HEK293 (cell line): ENCODE measurements around the gene CFAP58.

Experiments used
- CTCF ChIA-PET: fragments of 350-600 bp; formaldehyde crosslinking; extraction: SDS; loops from one replicate; lab custom pipeline; 2021; ENCODE audit warnings: antibody characterized with exemption; lab: Yijun Ruan, JAX
- POLR2A ChIA-PET: fragments of 300-600 bp; formaldehyde crosslinking; extraction: SDS; loops from one replicate; lab custom pipeline; 2020; ENCODE audit warnings: antibody characterized with exemption, inconsistent platforms; lab: Yijun Ruan, JAX
- H3K27ac ChIP-seq: fragments of 200-500 bp; sonication (Bioruptor generic); 2 replicates; pipeline ENCODE4 v1.5.1; 2014; ENCODE audit warnings: low read depth, low read length, control low read depth, inconsistent platforms; ENCODE audit errors: extremely low read depth
- H3K36me3 ChIP-seq, 2 experiments: fragments of 200-500 bp in 1 of 2; sonication (Bioruptor generic) in 1 of 2; 1 replicate in 1 of 2; 2 replicates in 1 of 2; pipeline ENCODE4 v1.5.1; 2014 to 2017; ENCODE audit warnings: inconsistent platforms in 2 of 2, low read length in 2 of 2; ENCODE audit not compliant: control insufficient read depth in 2 of 2, insufficient read depth in 1 of 2
- H3K4me1 ChIP-seq: fragments of 200-500 bp; sonication (Bioruptor generic); 2 replicates; pipeline ENCODE4 v1.5.1; 2014; ENCODE audit warnings: mild to moderate bottlenecking, low read length, inconsistent platforms; ENCODE audit not compliant: control insufficient read depth, insufficient read depth
- H3K4me3 ChIP-seq: 2 replicates; pipeline ENCODE4 v1.5.1; 2011; ENCODE audit warnings: low read depth, mild to moderate bottlenecking, control low read depth, low read length, moderate library complexity
- H3K9me3 ChIP-seq: fragments of 200-500 bp; sonication (Bioruptor generic); 2 replicates; pipeline ENCODE4 v1.5.1; 2014; ENCODE audit warnings: low read depth, low read length, inconsistent platforms; ENCODE audit not compliant: control insufficient read depth, insufficient read depth
- FEZF1 ChIP-seq: fragments of 450-650 bp; formaldehyde crosslinking; IDR thresholded peaks from 2 replicates; pipeline ENCODE4 v1.5.1; 2016; ENCODE audit warnings: missing biosample characterization, missing genetic modification characterization
- KLF7 ChIP-seq: fragments of 450-650 bp; formaldehyde crosslinking; IDR thresholded peaks from 2 replicates; pipeline ENCODE4 v1.5.1; 2016; ENCODE audit warnings: missing biosample characterization, missing genetic modification characterization, borderline replicate concordance
- MYNN ChIP-seq: fragments of 450-650 bp; formaldehyde crosslinking; IDR thresholded peaks from 2 replicates; pipeline ENCODE4 v1.5.1; 2016; ENCODE audit warnings: missing biosample characterization, missing genetic modification characterization, borderline replicate concordance
- OVOL3 ChIP-seq: fragments of 450-650 bp; formaldehyde crosslinking; IDR thresholded peaks from 2 replicates; pipeline ENCODE4 v1.5.1; 2016; ENCODE audit warnings: missing biosample characterization, missing genetic modification characterization
- RBAK ChIP-seq: fragments of 450-650 bp; formaldehyde crosslinking; IDR thresholded peaks from 2 replicates; pipeline ENCODE4 v1.5.1; 2016; ENCODE audit warnings: missing biosample characterization, missing genetic modification characterization
- YY2 ChIP-seq: fragments of 450-650 bp; formaldehyde crosslinking; IDR thresholded peaks from 2 replicates; pipeline ENCODE4 v1.5.1; 2016; ENCODE audit warnings: missing biosample characterization, missing genetic modification characterization
- ZFP69B ChIP-seq: fragments of 450-650 bp; formaldehyde crosslinking; IDR thresholded peaks from 2 replicates; pipeline ENCODE4 v1.5.1; 2016; ENCODE audit warnings: missing biosample characterization, missing genetic modification characterization
- ZNF112 ChIP-seq: fragments of 450-650 bp; formaldehyde crosslinking; IDR thresholded peaks from 2 replicates; pipeline ENCODE4 v1.5.0; 2017; ENCODE audit warnings: missing biosample characterization, missing genetic modification characterization
- ZNF354C ChIP-seq: fragments of 450-650 bp; formaldehyde crosslinking; IDR thresholded peaks from 2 replicates; pipeline ENCODE4 v1.5.1; 2016; ENCODE audit warnings: missing biosample characterization, missing genetic modification characterization, low read depth, borderline replicate concordance
- ZNF48 ChIP-seq: fragments of 450-650 bp; formaldehyde crosslinking; IDR thresholded peaks from 2 replicates; pipeline ENCODE4 v1.5.1; 2016; ENCODE audit warnings: missing biosample characterization, missing genetic modification characterization
- ZNF623 ChIP-seq: fragments of 450-650 bp; formaldehyde crosslinking; IDR thresholded peaks from 2 replicates; pipeline ENCODE4 v1.5.1; 2016; ENCODE audit warnings: missing biosample characterization, missing genetic modification characterization
- ZNF692 ChIP-seq: fragments of 450-650 bp; formaldehyde crosslinking; IDR thresholded peaks from 2 replicates; pipeline ENCODE4 v1.5.1; 2016; ENCODE audit warnings: missing biosample characterization, missing genetic modification characterization
- ZNF701 ChIP-seq: fragments of 450-650 bp; formaldehyde crosslinking; IDR thresholded peaks from 2 replicates; pipeline ENCODE4 v1.5.1; 2016; ENCODE audit warnings: missing biosample characterization, missing genetic modification characterization
- TF ChIP-seq, protein P1 (sequence below): fragments of 450-650 bp; formaldehyde crosslinking; IDR thresholded peaks from 2 replicates; pipeline ENCODE4 v1.5.1; 2016; ENCODE audit warnings: missing biosample characterization, missing genetic modification characterization, borderline replicate concordance
- TF ChIP-seq, protein P2 (sequence below): fragments of 450-650 bp; formaldehyde crosslinking; IDR thresholded peaks from 2 replicates; pipeline ENCODE4 v1.5.1; 2016; ENCODE audit warnings: missing biosample characterization, missing genetic modification characterization
- TF ChIP-seq, protein P3 (sequence below): fragments of 450-650 bp; formaldehyde crosslinking; IDR thresholded peaks from 2 replicates; pipeline ENCODE4 v1.5.1; 2017; ENCODE audit warnings: missing biosample characterization, missing genetic modification characterization
- TF ChIP-seq, protein P4 (sequence below): fragments of 450-650 bp; formaldehyde crosslinking; IDR thresholded peaks from 2 replicates; pipeline ENCODE4 v1.5.1; 2016; ENCODE audit warnings: missing biosample characterization, missing genetic modification characterization
- TF ChIP-seq, protein P5 (sequence below): fragments of 450-650 bp; IDR thresholded peaks from 2 replicates; pipeline ENCODE4 v1.5.1; 2018; ENCODE audit warnings: missing biosample characterization, mild to moderate bottlenecking, missing genetic modification characterization

Gene CFAP58

DNA sequence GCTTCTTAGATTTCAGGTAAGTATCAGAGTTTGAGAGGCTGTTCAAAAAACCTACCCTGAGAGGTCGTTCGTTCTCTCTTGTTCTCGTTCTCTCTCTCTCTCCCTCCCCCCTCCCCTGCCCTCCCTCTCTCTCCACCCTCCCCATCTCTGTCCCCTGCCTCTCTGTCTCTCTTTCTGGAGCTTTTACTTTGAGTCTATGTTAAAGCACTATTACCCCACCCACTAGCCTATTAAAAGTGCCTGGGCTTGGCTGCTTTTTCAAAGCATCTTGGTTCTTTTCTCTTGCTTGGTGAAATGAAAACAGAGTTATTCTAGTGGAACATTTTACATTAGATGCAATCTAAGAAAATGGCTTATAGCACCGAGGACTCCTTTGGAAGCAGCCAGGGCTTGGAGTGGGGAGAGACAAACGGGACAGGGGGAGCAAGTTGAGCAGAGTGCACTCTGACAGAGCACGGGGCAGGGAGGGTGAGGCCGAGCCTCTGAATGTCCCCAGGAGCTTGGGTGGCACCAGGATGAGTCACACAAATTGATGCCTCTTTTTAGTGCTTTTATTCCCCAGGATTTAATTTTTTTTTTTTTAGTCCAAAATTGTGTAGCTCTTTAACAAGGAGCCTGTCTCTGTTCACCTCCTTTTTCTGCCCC is 134.3 kb downstream of the CFAP58 start:
- Histone ChIP-seq H3K4me3 (no peak overlapping the region), H3K27ac (no peak overlapping the region), H3K9me3 (no peaks in the 10 kb centered on the region), H3K4me1 (no peaks in the 10 kb centered on the region), H3K36me3 (no peaks in the 10 kb centered on the region)
- CTCF ChIA-PET: no interaction called here
- TF ChIP-seq YY2 (no peak), ZNF354C (tag by site-specific recombination) (no peak), FEZF1 (no peak), MYNN (tag by site-specific recombination) (no peak), ZNF701 (no peak), ZNF692 (no peak), KLF7 (tag by site-specific recombination) (no peak), ZNF623 (tag by site-specific recombination) (no peak), ZFP69B (tag by site-specific recombination) (no peak), OVOL3 (no peak), RBAK (tag by site-specific recombination) (no peak), ZNF48 (no peak), ZNF112 (tag by site-specific recombination) (no peak)
- TF ChIP-seq, protein P1, sequence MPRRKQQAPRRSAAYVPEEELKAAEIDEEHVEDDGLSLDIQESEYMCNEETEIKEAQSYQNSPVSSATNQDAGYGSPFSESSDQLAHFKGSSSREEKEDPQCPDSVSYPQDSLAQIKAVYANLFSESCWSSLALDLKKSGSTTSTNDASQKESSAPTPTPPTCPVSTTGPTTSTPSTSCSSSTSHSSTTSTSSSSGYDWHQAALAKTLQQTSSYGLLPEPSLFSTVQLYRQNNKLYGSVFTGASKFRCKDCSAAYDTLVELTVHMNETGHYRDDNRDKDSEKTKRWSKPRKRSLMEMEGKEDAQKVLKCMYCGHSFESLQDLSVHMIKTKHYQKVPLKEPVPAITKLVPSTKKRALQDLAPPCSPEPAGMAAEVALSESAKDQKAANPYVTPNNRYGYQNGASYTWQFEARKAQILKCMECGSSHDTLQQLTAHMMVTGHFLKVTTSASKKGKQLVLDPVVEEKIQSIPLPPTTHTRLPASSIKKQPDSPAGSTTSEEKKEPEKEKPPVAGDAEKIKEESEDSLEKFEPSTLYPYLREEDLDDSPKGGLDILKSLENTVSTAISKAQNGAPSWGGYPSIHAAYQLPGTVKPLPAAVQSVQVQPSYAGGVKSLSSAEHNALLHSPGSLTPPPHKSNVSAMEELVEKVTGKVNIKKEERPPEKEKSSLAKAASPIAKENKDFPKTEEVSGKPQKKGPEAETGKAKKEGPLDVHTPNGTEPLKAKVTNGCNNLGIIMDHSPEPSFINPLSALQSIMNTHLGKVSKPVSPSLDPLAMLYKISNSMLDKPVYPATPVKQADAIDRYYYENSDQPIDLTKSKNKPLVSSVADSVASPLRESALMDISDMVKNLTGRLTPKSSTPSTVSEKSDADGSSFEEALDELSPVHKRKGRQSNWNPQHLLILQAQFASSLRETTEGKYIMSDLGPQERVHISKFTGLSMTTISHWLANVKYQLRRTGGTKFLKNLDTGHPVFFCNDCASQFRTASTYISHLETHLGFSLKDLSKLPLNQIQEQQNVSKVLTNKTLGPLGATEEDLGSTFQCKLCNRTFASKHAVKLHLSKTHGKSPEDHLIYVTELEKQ (tag by site-specific recombination): no peak
- TF ChIP-seq, protein P2, sequence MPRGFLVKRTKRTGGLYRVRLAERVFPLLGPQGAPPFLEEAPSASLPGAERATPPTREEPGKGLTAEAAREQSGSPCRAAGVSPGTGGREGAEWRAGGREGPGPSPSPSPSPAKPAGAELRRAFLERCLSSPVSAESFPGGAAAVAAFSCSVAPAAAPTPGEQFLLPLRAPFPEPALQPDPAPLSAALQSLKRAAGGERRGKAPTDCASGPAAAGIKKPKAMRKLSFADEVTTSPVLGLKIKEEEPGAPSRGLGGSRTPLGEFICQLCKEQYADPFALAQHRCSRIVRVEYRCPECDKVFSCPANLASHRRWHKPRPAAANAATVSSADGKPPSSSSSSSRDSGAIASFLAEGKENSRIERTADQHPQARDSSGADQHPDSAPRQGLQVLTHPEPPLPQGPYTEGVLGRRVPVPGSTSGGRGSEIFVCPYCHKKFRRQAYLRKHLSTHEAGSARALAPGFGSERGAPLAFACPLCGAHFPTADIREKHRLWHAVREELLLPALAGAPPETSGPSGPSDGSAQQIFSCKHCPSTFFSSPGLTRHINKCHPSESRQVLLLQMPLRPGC (tag by site-specific recombination): no peak
- TF ChIP-seq, protein P3, sequence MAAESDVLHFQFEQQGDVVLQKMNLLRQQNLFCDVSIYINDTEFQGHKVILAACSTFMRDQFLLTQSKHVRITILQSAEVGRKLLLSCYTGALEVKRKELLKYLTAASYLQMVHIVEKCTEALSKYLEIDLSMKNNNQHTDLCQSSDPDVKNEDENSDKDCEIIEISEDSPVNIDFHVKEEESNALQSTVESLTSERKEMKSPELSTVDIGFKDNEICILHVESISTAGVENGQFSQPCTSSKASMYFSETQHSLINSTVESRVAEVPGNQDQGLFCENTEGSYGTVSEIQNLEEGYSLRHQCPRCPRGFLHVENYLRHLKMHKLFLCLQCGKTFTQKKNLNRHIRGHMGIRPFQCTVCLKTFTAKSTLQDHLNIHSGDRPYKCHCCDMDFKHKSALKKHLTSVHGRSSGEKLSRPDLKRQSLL (tag by site-specific recombination): no peak
- TF ChIP-seq, protein P4, sequence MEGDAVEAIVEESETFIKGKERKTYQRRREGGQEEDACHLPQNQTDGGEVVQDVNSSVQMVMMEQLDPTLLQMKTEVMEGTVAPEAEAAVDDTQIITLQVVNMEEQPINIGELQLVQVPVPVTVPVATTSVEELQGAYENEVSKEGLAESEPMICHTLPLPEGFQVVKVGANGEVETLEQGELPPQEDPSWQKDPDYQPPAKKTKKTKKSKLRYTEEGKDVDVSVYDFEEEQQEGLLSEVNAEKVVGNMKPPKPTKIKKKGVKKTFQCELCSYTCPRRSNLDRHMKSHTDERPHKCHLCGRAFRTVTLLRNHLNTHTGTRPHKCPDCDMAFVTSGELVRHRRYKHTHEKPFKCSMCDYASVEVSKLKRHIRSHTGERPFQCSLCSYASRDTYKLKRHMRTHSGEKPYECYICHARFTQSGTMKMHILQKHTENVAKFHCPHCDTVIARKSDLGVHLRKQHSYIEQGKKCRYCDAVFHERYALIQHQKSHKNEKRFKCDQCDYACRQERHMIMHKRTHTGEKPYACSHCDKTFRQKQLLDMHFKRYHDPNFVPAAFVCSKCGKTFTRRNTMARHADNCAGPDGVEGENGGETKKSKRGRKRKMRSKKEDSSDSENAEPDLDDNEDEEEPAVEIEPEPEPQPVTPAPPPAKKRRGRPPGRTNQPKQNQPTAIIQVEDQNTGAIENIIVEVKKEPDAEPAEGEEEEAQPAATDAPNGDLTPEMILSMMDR (tag by site-specific recombination): no peak
- TF ChIP-seq, protein P5, sequence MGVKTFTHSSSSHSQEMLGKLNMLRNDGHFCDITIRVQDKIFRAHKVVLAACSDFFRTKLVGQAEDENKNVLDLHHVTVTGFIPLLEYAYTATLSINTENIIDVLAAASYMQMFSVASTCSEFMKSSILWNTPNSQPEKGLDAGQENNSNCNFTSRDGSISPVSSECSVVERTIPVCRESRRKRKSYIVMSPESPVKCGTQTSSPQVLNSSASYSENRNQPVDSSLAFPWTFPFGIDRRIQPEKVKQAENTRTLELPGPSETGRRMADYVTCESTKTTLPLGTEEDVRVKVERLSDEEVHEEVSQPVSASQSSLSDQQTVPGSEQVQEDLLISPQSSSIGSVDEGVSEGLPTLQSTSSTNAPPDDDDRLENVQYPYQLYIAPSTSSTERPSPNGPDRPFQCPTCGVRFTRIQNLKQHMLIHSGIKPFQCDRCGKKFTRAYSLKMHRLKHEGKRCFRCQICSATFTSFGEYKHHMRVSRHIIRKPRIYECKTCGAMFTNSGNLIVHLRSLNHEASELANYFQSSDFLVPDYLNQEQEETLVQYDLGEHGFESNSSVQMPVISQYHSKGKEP: no peak
- POLR2A ChIA-PET: no interaction called here
